Stimulated activated CD4-positive, alpha-beta T cell treated with anti-CD3 and anti-CD28 coated beads, Interleukin-12 subunit alpha, Interleukin-12 subunit beta, amount 100 ng/mL, for 48 hours (primary cell): ENCODE results near the gene MBTD1.
A peak's percentile ranks its signal among the peaks of the same experiment; 100 is the strongest.
"Not testable (repeated sequence)": the region's sequence is repeated elsewhere in the genome, so short reads cannot be mapped to it uniquely, and the experiment has no call there.

Experiments used
- DNase-seq, 3 donors: peaks; one replicate each; pipeline ENCODE4 v3.0.0-alpha.2; 2020; ENCODE audit warnings: low read depth in 2 of 3, low spot score in 1 of 3

MBTD1 gene

DNA sequence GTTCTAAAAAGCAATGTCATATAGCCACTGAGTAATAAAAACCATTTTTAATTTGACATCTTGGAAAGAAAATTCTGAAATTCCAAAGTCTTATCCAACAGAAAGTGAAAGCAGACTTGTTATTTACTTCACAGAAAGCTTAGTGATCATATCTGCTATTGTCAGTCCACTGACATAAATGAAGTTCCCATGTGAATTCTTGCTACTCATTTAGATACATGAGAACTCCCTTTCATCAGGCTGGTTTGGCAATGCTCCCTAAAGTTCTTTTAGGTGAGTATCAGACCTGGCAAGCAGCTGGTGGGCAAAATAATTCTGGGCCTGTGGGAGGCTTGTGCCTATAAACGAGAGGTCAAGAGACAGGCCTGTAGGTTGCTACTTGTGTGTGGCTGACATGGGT, 70.2 kb downstream of the MBTD1 start:
- no peak for DNase-seq

- DNase-seq = no peak
Observed at GRCh38 chr17:51189162-51189561, 70.7 kb downstream of the MBTD1 start.

DNA sequence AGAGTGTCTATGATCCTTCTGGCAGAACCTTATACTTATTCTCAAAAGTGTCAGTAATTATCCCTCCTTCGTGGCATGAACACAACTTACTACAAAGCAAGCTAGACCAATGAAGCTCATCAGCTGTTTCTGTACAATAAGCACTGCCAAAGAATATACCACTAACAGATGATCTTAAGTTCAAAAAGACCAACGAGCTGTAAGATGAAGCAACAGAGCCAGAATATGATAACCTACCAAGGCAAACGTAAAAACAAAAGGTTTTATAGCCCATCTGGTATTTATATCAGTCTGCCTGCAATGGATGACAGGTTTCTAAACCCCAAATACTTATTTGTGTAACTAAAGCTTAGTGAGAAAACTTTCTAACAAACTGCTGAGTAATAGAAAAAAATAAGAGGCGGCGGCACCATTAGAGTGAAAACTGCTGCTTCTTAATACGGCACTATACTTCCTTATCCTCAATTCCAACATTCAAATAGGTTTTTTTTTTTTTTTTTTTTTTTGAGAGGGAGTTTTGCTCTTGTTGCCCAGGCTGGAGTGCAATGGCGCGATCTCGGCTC, 71.5 kb downstream of the MBTD1 start:
- no peak for DNase-seq

DNA sequence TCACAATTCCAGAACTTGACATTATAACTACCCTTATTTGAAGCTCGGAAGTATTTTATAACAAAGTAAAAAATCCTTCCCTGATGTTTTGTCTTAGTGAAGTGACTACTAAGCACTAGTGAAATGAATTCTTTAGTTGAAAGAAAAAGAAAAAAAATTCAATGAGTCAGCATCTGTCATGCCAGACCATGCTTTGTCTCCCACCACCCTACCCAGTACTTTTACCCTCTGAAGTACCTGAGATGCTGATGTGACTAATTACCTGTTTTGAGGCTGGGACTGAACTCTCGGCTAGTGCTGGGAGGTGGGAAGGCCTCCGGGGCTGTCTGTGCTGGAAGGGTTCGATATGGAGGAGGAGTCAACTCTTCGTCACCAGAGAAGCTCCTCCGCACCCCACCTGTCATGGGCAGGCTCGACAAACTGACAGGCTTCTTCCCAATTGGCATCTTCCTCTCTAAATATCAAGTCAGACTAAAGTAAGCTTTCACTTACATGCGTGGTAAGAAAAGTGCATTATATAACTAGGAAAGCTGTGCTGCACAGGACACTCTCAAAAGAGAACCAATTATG, 74.0 kb downstream of the MBTD1 start:
- no peak for DNase-seq

DNA sequence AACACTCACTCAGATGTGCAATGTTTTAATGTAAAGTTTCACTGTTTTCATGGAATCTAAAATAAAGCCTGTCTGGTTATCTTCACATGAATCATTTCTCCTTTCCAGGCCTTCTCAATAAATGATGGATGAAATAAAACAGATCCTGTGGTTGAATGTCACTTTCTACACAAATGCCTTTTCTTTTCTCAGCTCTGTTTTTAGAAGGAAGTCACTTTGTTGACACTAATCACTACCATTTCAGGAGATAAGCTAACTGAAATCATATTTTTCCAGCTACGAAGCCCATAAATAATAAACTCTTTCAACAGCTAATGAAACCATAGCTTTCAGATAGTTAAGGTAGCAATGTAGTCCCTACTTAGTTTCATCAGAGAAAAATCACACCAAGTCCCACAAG, 75.7 kb downstream of the MBTD1 start:
- no peak for DNase-seq

GRCh38 chr17:51180486-51180885, 79.4 kb downstream of the MBTD1 start:
- no peak for DNase-seq

- not testable (repeated sequence) for DNase-seq
Observed at GRCh38 chr17:51172030-51172429, 87.8 kb downstream of the MBTD1 start.

- no peak for DNase-seq
Observed at GRCh38 chr17:51170736-51171135, 89.1 kb downstream of the MBTD1 start.

DNA sequence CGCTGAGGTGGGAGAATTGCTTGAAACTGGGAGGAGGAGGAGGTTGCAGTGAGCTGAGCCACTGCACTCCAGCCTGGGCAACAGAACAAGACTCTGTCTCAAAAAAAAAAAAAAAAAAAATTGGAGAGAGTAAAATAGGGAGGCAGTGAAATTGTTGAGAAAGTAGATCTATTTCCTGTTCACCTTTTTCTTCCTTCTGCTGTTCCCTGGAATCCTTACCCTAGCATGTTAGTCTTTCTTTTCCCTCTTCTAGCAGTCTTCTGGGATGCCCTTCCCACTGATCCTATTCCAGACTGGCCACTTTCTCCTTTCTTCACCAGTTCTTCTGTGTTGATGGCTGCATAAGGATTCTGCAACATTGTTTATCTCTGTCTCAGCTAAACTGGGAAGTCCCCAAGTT, 90.5 kb downstream of the MBTD1 start:
- no peak for DNase-seq

GRCh38 chr17:51166987-51167931, 92.6 kb downstream of the MBTD1 start:
- DNase-seq = peak; percentile 44 to 58 (median 57)

- DNase-seq = peak; percentile 53 to 76 (median 54)
Observed at GRCh38 chr17:51166198-51166986, 93.5 kb downstream of the MBTD1 start, which contains the start of gene NME2. Gene NME2 (plus strand): TSS chr17:51166411. CDS start chr17:51166831, 420 bp downstream.

- peak in 1 of 3 donors; percentile 12 for DNase-seq
Observed at GRCh38 chr17:51165680-51166197, 94.1 kb downstream of the MBTD1 start.

DNA sequence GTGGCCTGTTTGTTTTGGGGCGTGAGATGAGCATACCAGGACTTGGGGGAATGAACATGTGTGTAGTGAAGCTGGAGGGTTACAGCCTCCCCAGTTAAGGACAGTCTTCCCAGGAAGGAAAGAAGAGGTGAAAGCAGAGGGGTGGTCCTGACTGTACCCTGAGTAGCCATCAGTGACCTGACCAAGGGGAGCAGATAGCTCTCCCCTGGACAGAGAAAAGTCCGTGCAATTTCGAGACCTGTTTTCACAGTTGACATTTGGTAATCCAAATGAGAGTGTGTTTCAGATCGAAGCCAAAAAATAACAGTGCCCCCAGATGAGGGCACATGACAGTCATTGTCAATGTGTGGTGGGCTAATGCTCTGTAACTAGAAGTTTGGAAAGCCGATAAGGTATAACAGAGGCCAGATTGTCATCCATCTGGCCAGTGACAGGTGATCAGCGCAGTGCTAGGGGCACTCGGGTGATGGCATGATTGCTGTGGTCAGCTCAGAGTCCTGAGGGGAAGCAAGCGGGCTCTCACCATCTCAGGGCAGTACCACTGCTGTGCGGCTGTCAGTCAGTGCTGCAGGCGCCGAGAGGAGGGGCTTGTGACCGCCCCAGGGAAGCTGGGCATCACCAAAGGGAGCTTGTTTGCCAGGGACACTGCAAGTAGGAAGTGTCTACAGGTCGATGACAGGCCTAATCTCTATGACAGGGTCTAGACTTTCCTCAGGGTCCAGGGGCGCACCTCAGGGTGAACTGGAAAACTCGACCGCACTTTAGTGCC, 94.8 kb downstream of the MBTD1 start:
- DNase-seq = no peak

DNA sequence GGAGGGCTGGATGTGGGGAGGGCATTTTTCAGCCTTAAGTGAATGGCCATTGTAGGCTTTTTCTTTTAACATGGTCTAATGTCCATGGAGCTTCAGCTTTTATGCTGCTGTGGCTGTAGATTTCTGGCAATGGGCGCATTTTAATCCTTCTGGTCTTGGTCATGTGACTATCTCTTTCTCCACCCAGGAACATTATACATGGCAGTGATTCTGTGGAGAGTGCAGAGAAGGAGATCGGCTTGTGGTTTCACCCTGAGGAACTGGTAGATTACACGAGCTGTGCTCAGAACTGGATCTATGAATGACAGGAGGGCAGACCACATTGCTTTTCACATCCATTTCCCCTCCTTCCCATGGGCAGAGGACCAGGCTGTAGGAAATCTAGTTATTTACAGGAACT, 98.3 kb downstream of the MBTD1 start:
- no peak for DNase-seq

DNA sequence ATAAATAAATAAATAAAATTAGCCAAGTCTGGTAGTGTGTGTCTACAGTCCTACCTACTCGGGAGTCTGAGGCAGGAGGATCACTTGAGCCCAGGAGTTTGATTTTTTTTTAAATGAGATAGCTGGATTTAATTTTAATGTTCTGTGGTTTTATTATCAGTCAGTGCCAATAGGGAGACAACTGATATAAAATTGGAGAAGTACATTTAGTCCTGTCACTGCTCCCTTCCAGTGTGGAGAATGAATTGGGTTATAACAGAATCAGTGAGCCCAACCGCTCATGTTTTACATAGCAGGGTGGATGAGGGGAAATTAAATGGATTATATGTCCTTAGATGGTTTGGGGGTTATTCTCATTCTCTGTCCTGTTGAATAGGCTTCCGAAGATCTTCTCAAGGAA, 100.2 kb downstream of the MBTD1 start:
- DNase-seq = no peak

- no peak for DNase-seq
Observed at GRCh38 chr17:51155416-51155815, 104.4 kb downstream of the MBTD1 start.

- DNase-seq = no peak
Observed at GRCh38 chr17:51154176-51154575, 105.7 kb downstream of the MBTD1 start.

DNA sequence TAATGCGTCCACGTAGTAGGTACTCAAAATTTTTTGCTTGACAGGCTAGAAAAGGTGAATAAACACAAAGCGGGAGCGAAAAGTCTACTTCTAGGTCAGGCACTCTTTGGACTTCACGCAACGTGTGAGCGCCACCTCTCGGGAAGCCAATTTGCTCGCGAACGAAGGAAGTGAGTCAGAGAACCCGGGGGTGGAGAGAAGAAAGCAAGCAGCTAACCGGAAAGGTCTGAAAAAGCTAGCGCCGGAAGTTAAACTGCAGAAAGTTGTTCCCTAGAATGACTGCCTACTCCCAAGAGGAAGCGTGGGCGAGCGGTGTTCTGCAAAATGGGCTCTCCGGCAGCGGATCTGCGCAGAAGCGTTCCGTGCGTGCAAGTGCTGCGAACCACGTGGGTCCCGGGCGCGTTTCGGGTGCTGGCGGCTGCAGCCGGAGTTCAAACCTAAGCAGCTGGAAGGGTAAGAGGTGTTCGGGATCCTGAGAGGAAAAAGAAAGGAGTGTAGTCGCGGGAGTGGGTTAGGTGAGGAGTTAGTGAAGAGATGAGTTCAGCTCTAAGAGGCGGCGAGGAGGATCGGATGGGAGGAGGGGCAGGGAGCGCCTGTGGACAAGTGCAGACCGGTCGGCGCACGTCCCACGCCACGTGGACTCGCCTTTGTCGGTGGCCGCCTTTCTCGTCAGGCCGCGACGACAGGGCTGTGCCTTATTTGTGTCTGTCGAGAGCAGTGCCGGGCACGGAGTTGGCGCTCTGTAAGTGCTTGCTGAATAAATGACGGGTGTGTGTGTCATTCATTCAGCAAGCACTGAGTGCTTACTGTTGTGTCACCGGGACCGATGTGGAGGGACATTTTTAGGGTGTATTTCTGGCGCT, 106.4 kb downstream of the MBTD1 start, which contains the start of gene NME1:
Gene NME1 (plus strand): TSS at position 350 of the 863 bp plus-strand sequence. CDS start 2,096 bp downstream, outside the sequence.
- DNase-seq = peak; percentile 94 to 100 (median 98)

DNA sequence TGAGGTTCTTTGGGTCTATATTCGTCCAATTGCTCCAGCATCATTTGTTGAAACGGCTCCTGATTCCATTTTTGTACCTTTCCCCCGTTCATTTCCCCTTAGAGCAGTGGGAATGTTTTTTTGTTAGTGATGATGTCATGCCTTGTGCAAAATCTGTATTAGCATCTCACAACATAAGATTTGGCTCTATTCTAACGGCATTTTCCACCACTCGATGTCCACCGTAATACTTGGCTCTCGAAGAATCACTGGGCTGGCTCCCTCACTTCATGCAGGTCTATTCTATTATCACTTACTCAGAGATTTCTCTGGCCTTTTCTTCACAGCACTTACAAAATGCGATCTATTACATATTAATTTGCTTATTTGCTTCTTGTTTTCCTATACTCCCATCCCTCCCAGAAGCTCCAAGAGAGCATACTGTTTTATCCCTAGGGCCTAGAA, 107.1 kb downstream of the MBTD1 start:
- no peak for DNase-seq
